GM12878 (cell line): Measurements from ENCODE around the gene SPOCK1. TPM values are rescaled to one million over a fixed set of nuclear protein-coding genes. Genes with fewer than 3 reads are reported as not detected.

Source experiments
- ATAC-seq: fragments of 200-7000 bp; cut with Tn5 transposase; 3 replicates; pipeline ENCODE4 v1.9.1; 2020; ENCODE audit warnings: mild to moderate bottlenecking, moderate library complexity
- BruUV-seq: library from RNA; stranded (reverse); fragments of 400-500 nt; replicated peaks from 2 replicates; lab custom pipeline; 2021; lab: Mats Ljungman, UMichigan
- CTCF ChIA-PET: fragments of 300-600 bp; sonication (Branson Sonifier 250); formaldehyde crosslinking; extraction: SDS; loops from one replicate; lab custom pipeline; 2021; ENCODE audit warnings: inconsistent platforms; lab: Yijun Ruan, JAX
- POLR2A ChIA-PET: fragments of 350-600 bp; formaldehyde crosslinking; extraction: SDS; loops from one replicate; lab custom pipeline; 2021; ENCODE audit warnings: inconsistent platforms; lab: Charles Lee
- RAD21 ChIA-PET: fragments of 300-600 bp; sonication (Branson Sonifier 250); formaldehyde crosslinking; loops from one replicate; lab custom pipeline; 2023; ENCODE audit warnings: antibody characterized with exemption; ENCODE audit not compliant: unreplicated experiment; lab: Charles Lee
- SMC1A ChIA-PET: fragments of 300-600 bp; sonication (Branson Sonifier 250); formaldehyde crosslinking; loops from one replicate; lab custom pipeline; 2023; ENCODE audit not compliant: unreplicated experiment, uncharacterized antibody; lab: Charles Lee
- DNase-seq: peaks from one replicate; pipeline ENCODE4 v3.0.0-alpha.2; 2011; ENCODE audit warnings: low read depth, low spot score
- FAIRE-seq: peaks from 3 replicates; lab custom pipeline; 2011; peaks lifted over from hg19 to GRCh38; lab: Jason Lieb, UNC
- H2AFZ ChIP-seq: 2 replicates; pipeline ENCODE4 v1.6.0; 2011; ENCODE audit warnings: low read depth, low read length, control low read depth; ENCODE audit not compliant: control insufficient read depth
- H3K27ac ChIP-seq: 2 replicates; pipeline ENCODE4 v1.5.1; 2011; ENCODE audit warnings: control low read depth; ENCODE audit not compliant: control insufficient read depth, insufficient read depth
- H3K27me3 ChIP-seq, 2 experiments: replicated peaks in 1 of 2; 2 replicates each; pipeline versions ENCODE4 v1.6.0 to v1.6.1; 2011; ENCODE audit warnings: low read length in 1 of 2; ENCODE audit not compliant: control insufficient read depth in 2 of 2, insufficient read depth in 2 of 2
- H3K36me3 ChIP-seq, 2 experiments: 2 replicates each; pipeline ENCODE4 v1.5.1; 2011; ENCODE audit warnings: low read length in 1 of 2; ENCODE audit not compliant: control insufficient read depth in 2 of 2, insufficient read depth in 2 of 2
- H3K4me1 ChIP-seq: 2 replicates; pipeline ENCODE4 v1.6.1; 2011; ENCODE audit warnings: mild to moderate bottlenecking, low read length, moderate library complexity, mixed read lengths; ENCODE audit not compliant: control insufficient read depth, insufficient read depth
- H3K4me2 ChIP-seq: 2 replicates; pipeline ENCODE4 v1.6.0; 2011; ENCODE audit warnings: control low read depth; ENCODE audit not compliant: control insufficient read depth, insufficient read depth
- H3K4me3 ChIP-seq: fragments of 200-600 bp; sonication (generic); 2 replicates; pipeline ENCODE4 v1.5.1; 2016
- H3K79me2 ChIP-seq: 2 replicates; pipeline ENCODE4 v1.6.0; 2011; ENCODE audit warnings: low read length; ENCODE audit not compliant: control insufficient read depth, insufficient read depth
- H3K9ac ChIP-seq: 2 replicates; pipeline ENCODE4 v1.8.0; 2011; ENCODE audit warnings: low read length, control low read depth, mixed read lengths; ENCODE audit not compliant: control insufficient read depth, insufficient read depth
- H3K9me3 ChIP-seq: replicated peaks from 3 replicates; pipeline ENCODE4 v1.5.1; 2011; ENCODE audit warnings: mild to moderate bottlenecking, low read length; ENCODE audit not compliant: control insufficient read depth, insufficient read depth
- H4K20me1 ChIP-seq: 2 replicates; pipeline ENCODE4 v1.6.0; 2011; ENCODE audit not compliant: control insufficient read depth, insufficient read depth
- CTCF ChIP-seq, 3 experiments: IDR thresholded peaks in 2 of 3; conservative IDR thresholded peaks in 1 of 3; 2 replicates each; pipeline ENCODE4 v1.5.1; 2011; ENCODE audit warnings: low read depth in 3 of 3, low read length in 3 of 3, mild to moderate bottlenecking in 3 of 3, control low read depth in 2 of 3, moderate library complexity in 2 of 3, inconsistent platforms in 1 of 3, mixed read lengths in 1 of 3; ENCODE audit not compliant: control insufficient read depth in 2 of 3, insufficient read depth in 1 of 3; ENCODE audit errors: extremely low read depth in 1 of 3
- ETV6 ChIP-seq, 2 experiments: fragments of 450-650 bp in 1 of 2; IDR thresholded peaks in 1 of 2; conservative IDR thresholded peaks in 1 of 2; 2 replicates each; pipeline ENCODE4 v1.6.1; 2014; ENCODE audit warnings: antibody characterized with exemption in 1 of 2, borderline replicate concordance in 1 of 2, low read depth in 1 of 2, mild to moderate bottlenecking in 1 of 2, moderate library complexity in 1 of 2
- GABPA ChIP-seq: IDR thresholded peaks from 2 replicates; pipeline ENCODE4 v1.6.1; 2014; ENCODE audit warnings: antibody characterized with exemption, low read depth, mild to moderate bottlenecking, inconsistent platforms
- IKZF2 ChIP-seq, 2 experiments: fragments of 450-650 bp; IDR thresholded peaks; 2 replicates each; pipeline ENCODE4 v1.6.1; 2017; ENCODE audit warnings: mild to moderate bottlenecking in 2 of 2, moderate library complexity in 2 of 2
- NFYA ChIP-seq: IDR thresholded peaks from 2 replicates; pipeline ENCODE4 v1.6.1; 2011; ENCODE audit warnings: low read depth, mild to moderate bottlenecking, low read length, improper control_type of control experiment, borderline replicate concordance
- NR2C2 ChIP-seq: IDR thresholded peaks from 2 replicates; pipeline ENCODE4 v1.6.1; 2011; ENCODE audit warnings: borderline replicate concordance, low read depth; ENCODE audit not compliant: control insufficient read depth, insufficient read length
- RB1 ChIP-seq: fragments of 450-650 bp; formaldehyde crosslinking; IDR thresholded peaks from 2 replicates; pipeline ENCODE4 v1.6.1; 2017; ENCODE audit warnings: mild to moderate bottlenecking, borderline replicate concordance
- TAF1 ChIP-seq: IDR thresholded peaks from 2 replicates; pipeline ENCODE4 v1.6.1; 2011; ENCODE audit warnings: mild to moderate bottlenecking, low read depth, low read length, borderline replicate concordance
- WRNIP1 ChIP-seq: IDR thresholded peaks from 2 replicates; pipeline ENCODE4 v1.6.1; 2011; ENCODE audit warnings: low read depth, low read length, improper control_type of control experiment, borderline replicate concordance
- ZNF592 ChIP-seq: fragments of 450-650 bp; IDR thresholded peaks from 2 replicates; pipeline ENCODE4 v1.6.1; 2017; ENCODE audit warnings: mild to moderate bottlenecking, moderate library complexity
- WGBS: methylation state at CpG from one replicate; pipeline ENCODE4 v1.1.6; 2016; ENCODE audit warnings: low lambda C conversion rate; ENCODE audit not compliant: insufficient replicate concordance, insufficient coverage; ENCODE audit errors: missing lambda C conversion rate; 5-methylcytosine and 5-hydroxymethylcytosine counted together
- in situ Hi-C: fragments of 300-500 bp; cut with MboI; formaldehyde crosslinking; loops from 9 replicates; pipeline ENCODE4 v1.14.3; 2018; ENCODE audit warnings: mixed read lengths
- intact Hi-C: fragments of 100-400 bp; cut with micrococcal nuclease; formaldehyde crosslinking; loops from one replicate; pipeline ENCODE4 v1.14.2; 2022; ENCODE audit not compliant: unreplicated experiment
- polyA plus RNA-seq, 11 experiments: library from polyadenylated mRNA; depleted of rRNA in 4 of 11; unstranded in 6 of 11; stranded (reverse) in 5 of 11; fragments of >200 nt; fragmentation: Nextera tagmentation in 4 of 11; fragmentation: Illumina TruSeq in 1 of 11; extraction: Ambion mirVana in 4 of 11; extraction: Trizol in 1 of 11; gene quantifications; 1 replicate in 1 of 11; 2 replicates in 10 of 11; pipeline versions ENCODE4 v1.2.1 to v1.2.3, GENCODE V29; 2011 to 2016; ENCODE audit warnings: inconsistent platforms in 2 of 11, missing spikeins in 2 of 11, low read depth in 1 of 11
- total RNA-seq, 4 experiments: library from RNA; depleted of rRNA in 3 of 4; stranded (reverse); fragments of >200 nt in 3 of 4; fragmentation: Illumina TruSeq in 1 of 4; extraction: Trizol in 1 of 4; gene quantifications; 2 replicates each; pipeline versions ENCODE4 v1.2.1 to v1.2.3, GENCODE V29; 2013 to 2021
- TF ChIP-seq, protein P1 (sequence below): fragments of 450-650 bp; IDR thresholded peaks from 2 replicates; pipeline ENCODE4 v1.6.1; 2016; ENCODE audit warnings: mild to moderate bottlenecking, moderate library complexity, borderline replicate concordance

Gene SPOCK1
- total and polyA plus RNA-seq, 10 of the 15 experiments (the other 5 are each of a cell fraction or from before 2014, with no cell fraction given), result 0.06 to 0.68 (median 0.25) TPM; not detected in 3

DNA sequence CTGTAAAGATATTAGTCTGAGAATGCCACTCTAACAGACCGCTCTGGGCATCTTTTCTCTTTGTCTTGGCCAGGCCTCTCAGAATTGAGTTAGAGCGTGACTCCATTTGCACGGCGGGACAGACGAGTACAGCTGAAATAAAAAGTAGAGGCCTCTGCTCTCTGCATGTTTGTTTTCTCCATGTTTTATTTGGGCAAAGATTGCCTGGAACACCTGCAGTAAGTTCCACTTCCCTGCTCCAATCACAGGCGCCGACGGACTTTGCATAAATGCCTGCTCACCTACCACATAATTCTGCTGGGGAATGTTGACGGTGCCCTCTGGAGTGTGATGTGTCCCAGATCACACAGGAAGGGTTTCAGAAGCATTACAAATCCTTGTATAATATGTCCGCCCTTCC lies 10.6 kb downstream of the SPOCK1 start (continued):
- TF ChIP-seq, protein P1, sequence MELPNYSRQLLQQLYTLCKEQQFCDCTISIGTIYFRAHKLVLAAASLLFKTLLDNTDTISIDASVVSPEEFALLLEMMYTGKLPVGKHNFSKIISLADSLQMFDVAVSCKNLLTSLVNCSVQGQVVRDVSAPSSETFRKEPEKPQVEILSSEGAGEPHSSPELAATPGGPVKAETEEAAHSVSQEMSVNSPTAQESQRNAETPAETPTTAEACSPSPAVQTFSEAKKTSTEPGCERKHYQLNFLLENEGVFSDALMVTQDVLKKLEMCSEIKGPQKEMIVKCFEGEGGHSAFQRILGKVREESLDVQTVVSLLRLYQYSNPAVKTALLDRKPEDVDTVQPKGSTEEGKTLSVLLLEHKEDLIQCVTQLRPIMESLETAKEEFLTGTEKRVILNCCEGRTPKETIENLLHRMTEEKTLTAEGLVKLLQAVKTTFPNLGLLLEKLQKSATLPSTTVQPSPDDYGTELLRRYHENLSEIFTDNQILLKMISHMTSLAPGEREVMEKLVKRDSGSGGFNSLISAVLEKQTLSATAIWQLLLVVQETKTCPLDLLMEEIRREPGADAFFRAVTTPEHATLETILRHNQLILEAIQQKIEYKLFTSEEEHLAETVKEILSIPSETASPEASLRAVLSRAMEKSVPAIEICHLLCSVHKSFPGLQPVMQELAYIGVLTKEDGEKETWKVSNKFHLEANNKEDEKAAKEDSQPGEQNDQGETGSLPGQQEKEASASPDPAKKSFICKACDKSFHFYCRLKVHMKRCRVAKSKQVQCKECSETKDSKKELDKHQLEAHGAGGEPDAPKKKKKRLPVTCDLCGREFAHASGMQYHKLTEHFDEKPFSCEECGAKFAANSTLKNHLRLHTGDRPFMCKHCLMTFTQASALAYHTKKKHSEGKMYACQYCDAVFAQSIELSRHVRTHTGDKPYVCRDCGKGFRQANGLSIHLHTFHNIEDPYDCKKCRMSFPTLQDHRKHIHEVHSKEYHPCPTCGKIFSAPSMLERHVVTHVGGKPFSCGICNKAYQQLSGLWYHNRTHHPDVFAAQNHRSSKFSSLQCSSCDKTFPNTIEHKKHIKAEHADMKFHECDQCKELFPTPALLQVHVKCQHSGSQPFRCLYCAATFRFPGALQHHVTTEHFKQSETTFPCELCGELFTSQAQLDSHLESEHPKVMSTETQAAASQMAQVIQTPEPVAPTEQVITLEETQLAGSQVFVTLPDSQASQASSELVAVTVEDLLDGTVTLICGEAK, result no peak
- no peak for TF ChIP-seq IKZF2 (IDR thresholded peaks at IDR 0.05)
- no peak for TF ChIP-seq TAF1

- H3K9me3 ChIP-seq, result no peaks in the 10 kb centered on the region
- no peaks in the 10 kb centered on the region for H3K36me3 ChIP-seq
- DNase-seq (no peak), FAIRE-seq (no peak), ATAC-seq (no peak)
- H3K4me1 ChIP-seq, result no peaks in the 10 kb centered on the region
- H4K20me1 ChIP-seq, result no peaks in the 10 kb centered on the region
- in situ Hi-C loops (no loop called here), intact Hi-C loops (no loop called here)
- no peaks in the 10 kb centered on the region; a peak in 1 of 4 replicates for H3K27me3 ChIP-seq
- no peak overlapping the region for H3K4me3 ChIP-seq
- H3K79me2 ChIP-seq, result no peaks in the 10 kb centered on the region
- H3K9ac ChIP-seq, result no peak overlapping the region
- RAD21 ChIA-PET, result no interaction called here
- BruUV-seq, result no TSS peak
- WGBS, result 58% methylated on average over 1 of the region's 1 CpG
- no peak overlapping the region for H3K27ac ChIP-seq
- POLR2A ChIA-PET, result no interaction called here
- CTCF ChIA-PET, result interaction anchor here (0.5 kb wide), 1 partner anchor 466 kb away, joined by 4 read pairs; no protein-coding TSS in a partner anchor
- SMC1A ChIA-PET, result no interaction called here
- H3K4me2 ChIP-seq, result no peak overlapping the region
- H2AFZ ChIP-seq, result no peak overlapping the region
- TF ChIP-seq GABPA (no peak), NFYA (no peak), CTCF (IDR thresholded peaks at IDR 0.05 in 2 of 3, conservative IDR thresholded peaks at IDR 0.05 in 1 of 3; ENCODE audit: control insufficient read depth in 2 of 3, extremely low read depth in 1 of 3, insufficient read depth in 1 of 3, low read depth in 3 of 3, low read length in 3 of 3) (no peak), WRNIP1 (no peak), ZNF592 (no peak), RB1 (no peak), NR2C2 (no peak), ETV6 (conservative IDR thresholded peaks at IDR 0.05 in 1 of 2, IDR thresholded peaks at IDR 0.05 in 1 of 2; ENCODE audit: borderline replicate concordance in 1 of 2, low read depth in 1 of 2) (no peak)
Observed at GRCh38 chr5:137487600-137487999, 11.5 kb downstream of the SPOCK1 start.
